ENCODE data around the gene ATF5.

The ATF5 gene

GRCh38 chr19:49908480-49909420 is 20.3 kb upstream of the ATF5 start:
- TF ChIP-seq, protein P1, sequence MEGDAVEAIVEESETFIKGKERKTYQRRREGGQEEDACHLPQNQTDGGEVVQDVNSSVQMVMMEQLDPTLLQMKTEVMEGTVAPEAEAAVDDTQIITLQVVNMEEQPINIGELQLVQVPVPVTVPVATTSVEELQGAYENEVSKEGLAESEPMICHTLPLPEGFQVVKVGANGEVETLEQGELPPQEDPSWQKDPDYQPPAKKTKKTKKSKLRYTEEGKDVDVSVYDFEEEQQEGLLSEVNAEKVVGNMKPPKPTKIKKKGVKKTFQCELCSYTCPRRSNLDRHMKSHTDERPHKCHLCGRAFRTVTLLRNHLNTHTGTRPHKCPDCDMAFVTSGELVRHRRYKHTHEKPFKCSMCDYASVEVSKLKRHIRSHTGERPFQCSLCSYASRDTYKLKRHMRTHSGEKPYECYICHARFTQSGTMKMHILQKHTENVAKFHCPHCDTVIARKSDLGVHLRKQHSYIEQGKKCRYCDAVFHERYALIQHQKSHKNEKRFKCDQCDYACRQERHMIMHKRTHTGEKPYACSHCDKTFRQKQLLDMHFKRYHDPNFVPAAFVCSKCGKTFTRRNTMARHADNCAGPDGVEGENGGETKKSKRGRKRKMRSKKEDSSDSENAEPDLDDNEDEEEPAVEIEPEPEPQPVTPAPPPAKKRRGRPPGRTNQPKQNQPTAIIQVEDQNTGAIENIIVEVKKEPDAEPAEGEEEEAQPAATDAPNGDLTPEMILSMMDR (conservative IDR thresholded peaks at IDR 0.05; ENCODE audit: control insufficient read depth, insufficient read depth, low read depth, low read length): no peak

DNA sequence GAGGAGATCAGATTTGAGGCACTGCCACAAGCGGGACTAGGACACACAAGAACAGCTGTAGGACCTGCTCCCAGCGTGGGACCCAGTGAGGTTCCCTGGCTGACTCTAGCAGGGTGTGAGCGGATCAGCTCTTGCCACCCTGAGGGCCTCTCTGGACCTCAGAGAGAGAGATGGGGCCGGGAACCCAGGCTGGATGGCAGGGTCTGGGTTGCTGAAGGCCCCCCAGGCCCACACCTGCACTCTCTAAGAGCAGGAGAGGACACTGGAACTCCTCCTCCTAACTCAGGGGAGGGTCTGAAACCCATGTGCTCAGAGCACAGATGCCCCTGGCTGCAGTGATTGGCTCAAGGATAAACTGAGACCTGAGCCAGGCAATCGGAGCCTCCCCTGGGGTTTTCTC is 18.8 kb upstream of the ATF5 start:
- DNase-seq (ENCODE audit: low read depth): no peak
- TF ChIP-seq, protein P1 (conservative IDR thresholded peaks at IDR 0.05; ENCODE audit: control insufficient read depth, insufficient read depth, low read depth, low read length): no peak
- H3K4me3 ChIP-seq (ENCODE audit: control insufficient read depth, low read depth, low read length): no peak overlapping the region

More at GRCh38 chr19:49908480-49909420, 20.3 kb upstream of the ATF5 start:
- DNase-seq (ENCODE audit: low read depth): no peak
- H3K4me3 ChIP-seq (ENCODE audit: control insufficient read depth, low read depth, low read length): no peak overlapping the region

- H3K4me3 ChIP-seq (ENCODE audit: control insufficient read depth, low read depth, low read length): no peak overlapping the region
- DNase-seq (ENCODE audit: low read depth): no peak
- TF ChIP-seq, protein P1 (conservative IDR thresholded peaks at IDR 0.05; ENCODE audit: control insufficient read depth, insufficient read depth, low read depth, low read length): no peak
Observed at GRCh38 chr19:49911381-49912145, 17.4 kb upstream of the ATF5 start.

DNA sequence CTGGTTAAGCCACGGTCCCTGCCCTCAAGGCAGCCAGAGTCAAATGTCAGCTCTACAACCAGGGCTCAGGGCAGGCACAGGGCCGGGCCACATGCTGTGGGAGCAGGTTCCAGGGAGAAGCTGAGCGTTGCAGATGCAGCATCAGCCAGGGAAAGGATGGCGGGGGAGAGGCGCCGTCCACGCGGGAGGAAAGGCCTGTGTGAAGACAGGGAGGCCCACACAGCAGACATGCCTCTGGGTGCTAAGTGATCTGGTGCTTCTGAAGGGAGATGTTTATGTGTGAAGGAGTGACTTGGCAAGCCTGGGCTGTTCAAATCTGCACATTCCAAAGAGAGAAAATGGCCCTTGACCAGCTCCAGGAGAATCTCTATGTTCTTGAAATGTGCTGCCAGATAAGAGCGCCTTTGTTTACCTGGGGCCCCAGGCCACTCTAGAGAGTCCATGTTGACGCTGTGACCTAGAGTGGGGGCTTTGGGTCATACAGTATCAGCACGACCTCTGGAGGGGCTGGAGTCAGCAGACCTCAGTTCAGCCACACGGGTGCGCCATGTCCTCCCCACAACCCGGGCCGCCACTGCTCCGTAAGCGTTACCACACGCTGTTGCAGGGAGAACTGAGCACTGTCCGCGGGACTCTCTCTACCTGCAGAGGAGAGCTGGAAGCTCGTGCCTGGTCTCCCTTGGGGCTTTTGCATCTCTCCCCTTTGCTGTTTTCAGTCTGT is 15.9 kb upstream of the ATF5 start:
- TF ChIP-seq, protein P1 (conservative IDR thresholded peaks at IDR 0.05; ENCODE audit: control insufficient read depth, insufficient read depth, low read depth, low read length): no peak

DNA sequence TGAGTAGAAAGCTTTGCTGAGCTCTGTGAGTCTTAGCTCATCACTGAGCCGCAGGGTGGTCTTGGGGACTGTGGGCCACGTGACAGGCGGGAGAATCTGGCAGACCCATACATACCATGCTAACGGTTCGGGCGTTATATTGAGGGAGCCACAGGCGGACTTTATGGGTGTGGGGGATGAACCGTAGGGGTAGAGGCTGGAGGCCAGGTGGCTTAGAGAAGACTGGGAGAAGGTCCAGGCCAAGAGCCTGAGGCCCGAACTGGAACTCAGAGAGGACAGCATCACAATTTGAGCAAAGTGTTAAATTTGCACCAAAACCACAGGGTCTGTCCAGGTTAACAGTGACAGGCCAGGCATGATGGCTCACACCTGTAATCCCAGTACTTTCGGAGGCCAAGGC is 15.3 kb upstream of the ATF5 start:
- H3K4me3 ChIP-seq (ENCODE audit: control insufficient read depth, low read depth, low read length): no peak overlapping the region
- DNase-seq (ENCODE audit: low read depth): no peak

More for the DNA sequence above, 15.9 kb upstream of the ATF5 start:
- H3K4me3 ChIP-seq (ENCODE audit: control insufficient read depth, low read depth, low read length): no peak overlapping the region
- DNase-seq (ENCODE audit: low read depth): no peak

GRCh38 chr19:49915271-49915670 is 13.7 kb upstream of the ATF5 start:
- TF ChIP-seq, protein P1 (conservative IDR thresholded peaks at IDR 0.05; ENCODE audit: control insufficient read depth, insufficient read depth, low read depth, low read length): no peak
- H3K4me3 ChIP-seq (ENCODE audit: control insufficient read depth, low read depth, low read length): no peak overlapping the region
- no peak for DNase-seq (ENCODE audit: low read depth)

More for the DNA sequence above, 15.3 kb upstream of the ATF5 start:
- TF ChIP-seq, protein P1 (conservative IDR thresholded peaks at IDR 0.05; ENCODE audit: control insufficient read depth, insufficient read depth, low read depth, low read length): no peak
